ENCODE results near the gene SLC35F4.

GRCh38 chr14:57699947-57700346, 165.9 kb downstream of the SLC35F4 start:
- TF ChIP-seq CTCF (conservative IDR thresholded peaks at IDR 0.05) (no peak), ZFX (IDR thresholded peaks at IDR 0.05) (no peak)

All from C4-2B (cell line).